ENCODE results near the gene SEMA3B. TPM values are rescaled to one million over a fixed set of nuclear protein-coding genes. Genes with fewer than 3 reads are reported as not detected.

The SEMA3B gene
- total RNA-seq, 1 experiment from 2014 or later: 6.4 TPM

GRCh38 chr3:50288387-50289007, 19.6 kb downstream of the SEMA3B start:
- no peak for DNase-seq
- Histone ChIP-seq H2AK5ac (ENCODE audit: insufficient read length, low read length) (no peak overlapping the region), H4K5ac (ENCODE audit: insufficient read length, low read depth, low read length) (no peak overlapping the region), H3K9me3 (ENCODE audit: control insufficient read depth, low read depth, low read length) (no peaks in the 10 kb centered on the region), H2BK5ac (ENCODE audit: insufficient read length, low read length) (no peak overlapping the region), H2BK120ac (ENCODE audit: low read depth, low read length, poor library complexity, severe bottlenecking) (no peak overlapping the region), H3K79me2 (ENCODE audit: insufficient read depth, low read length) (peaks cover 3% of the 10 kb centered on the region; the same call in 1 of the 2 replicates), H2BK20ac (ENCODE audit: low read depth, low read length, poor library complexity, severe bottlenecking) (no peak overlapping the region), H3K23me2 (ENCODE audit: insufficient read length, low read depth, low read length, poor library complexity, severe bottlenecking) (peaks cover 5% of the 10 kb centered on the region), H3T11ph (ENCODE audit: low read length) (no peak overlapping the region), H3K79me1 (ENCODE audit: insufficient read depth, low read depth, low read length, poor library complexity, severe bottlenecking) (no peaks in the 10 kb centered on the region), H3K4me1 (ENCODE audit: insufficient read depth, low read length) (no peaks in the 10 kb centered on the region), H2AFZ (ENCODE audit: low read length) (no peak overlapping the region), H3K18ac (ENCODE audit: insufficient read length, low read depth, low read length) (no peak overlapping the region), H3K27me3 (ENCODE audit: insufficient read depth, low read length) (no peaks in the 10 kb centered on the region), H4K8ac (replicated peaks; ENCODE audit: insufficient read length, low read depth, low read length) (no peak overlapping the region), H3K23ac (ENCODE audit: insufficient read length, low read depth, low read length) (no peak overlapping the region), H2BK15ac (ENCODE audit: low read depth, low read length) (no peak overlapping the region), H3K4me2 (ENCODE audit: insufficient read depth, insufficient read length, low read length) (no peak overlapping the region), H3K9ac (ENCODE audit: extremely low read depth, insufficient read length, low read length) (no peak overlapping the region), H3K14ac (ENCODE audit: insufficient read depth, low read length) (no peak overlapping the region), H4K20me1 (ENCODE audit: control insufficient read depth, insufficient read depth, insufficient read length) (no peaks in the 10 kb centered on the region), H2BK12ac (ENCODE audit: insufficient read length, low read depth, low read length) (no peak overlapping the region), H3K56ac (ENCODE audit: insufficient read length, low read depth, low read length) (no peak overlapping the region), H4K91ac (ENCODE audit: insufficient read length, low read depth, low read length) (no peak overlapping the region), H3K27ac (ENCODE audit: insufficient read length, low read depth, low read length) (no peak overlapping the region), H3K4ac (ENCODE audit: low read depth, low read length) (no peak overlapping the region)
- Mint-ChIP-seq H3K9me3 (no peaks in the 10 kb centered on the region; a peak in 1 of 5 replicates), H3K27me3 (ENCODE audit: low read depth) (no peaks in the 10 kb centered on the region), H3K27ac (no peak overlapping the region), H3K36me3 (ENCODE audit: insufficient read depth in 1 of 3, low read depth in 3 of 3) (peaks cover 26 to 44% (median 40%) of the 10 kb centered on the region in 3 experiments; a peak in 6 of 7 replicates), H3K4me1 (peaks cover 11% of the 10 kb centered on the region in 2 experiments), H3K4me3 (no peak overlapping the region)
- TF ChIP-seq CTCF (conservative IDR thresholded peaks at IDR 0.05): no peak
- no CpG with 5 or more reads among the region's 23 CpGs for WGBS (ENCODE audit: extremely low coverage, insufficient read length, low lambda C conversion rate)
